ENCODE results near the gene DGKI. TPM values are rescaled to one million over a fixed set of nuclear protein-coding genes. Genes with fewer than 3 reads are reported as not detected.
"Not testable (repeated sequence)": the region's sequence is repeated elsewhere in the genome, so short reads cannot be mapped to it uniquely, and the experiment has no call there.

The DGKI gene
- polyA plus RNA-seq, 2 donors: 0.09 to 0.12 TPM

GRCh38 chr7:137717045-137717444 lies 129.7 kb downstream of the DGKI start:
- 57 to 66% methylated on average over 3 of the region's 3 CpGs for WGBS, 2 donors
- Histone ChIP-seq H3K27me3 (ENCODE audit: control insufficient read depth in 1 of 2, insufficient read depth in 2 of 2, low read length in 2 of 2) (no peaks in the 10 kb centered on the region), H3K4me3 (ENCODE audit: low read depth in 1 of 2, low read length in 2 of 2) (no peak overlapping the region)

GRCh38 chr7:137716061-137716460 lies 130.7 kb downstream of the DGKI start:
- H3K36me3 ChIP-seq (ENCODE audit: control insufficient read depth in 2 of 2, insufficient read depth in 2 of 2, low read length in 1 of 2): no peaks in the 10 kb centered on the region
- 74 to 84% methylated on average over 5 of the region's 5 CpGs for WGBS, 2 donors
- H3K4me1 ChIP-seq (ENCODE audit: control insufficient read depth in 2 of 2, insufficient read depth in 2 of 2, low read length in 1 of 2): no peaks in the 10 kb centered on the region
- H3K27ac ChIP-seq (ENCODE audit: low read depth in 2 of 2, low read length in 1 of 2): no peak overlapping the region
- H3K4me3 ChIP-seq (ENCODE audit: low read depth in 1 of 2, low read length in 2 of 2): no peak overlapping the region
- no peaks in the 10 kb centered on the region for H3K9me3 ChIP-seq (ENCODE audit: control insufficient read depth in 2 of 2, insufficient read depth in 1 of 2, low read depth in 1 of 2, low read length in 1 of 2)
- no peaks in the 10 kb centered on the region for H3K27me3 ChIP-seq (ENCODE audit: control insufficient read depth in 1 of 2, insufficient read depth in 2 of 2, low read length in 2 of 2)

More at GRCh38 chr7:137717045-137717444, 129.7 kb downstream of the DGKI start:
- no peaks in the 10 kb centered on the region for H3K4me1 ChIP-seq (ENCODE audit: control insufficient read depth in 2 of 2, insufficient read depth in 2 of 2, low read length in 1 of 2)
- H3K36me3 ChIP-seq (ENCODE audit: control insufficient read depth in 2 of 2, insufficient read depth in 2 of 2, low read length in 1 of 2): no peaks in the 10 kb centered on the region
- no peak overlapping the region for H3K27ac ChIP-seq (ENCODE audit: low read depth in 2 of 2, low read length in 1 of 2)
- no peaks in the 10 kb centered on the region for H3K9me3 ChIP-seq (ENCODE audit: control insufficient read depth in 2 of 2, insufficient read depth in 1 of 2, low read depth in 1 of 2, low read length in 1 of 2)

GRCh38 chr7:137715533-137715932 lies 131.2 kb downstream of the DGKI start:
- Histone ChIP-seq H3K27me3 (ENCODE audit: control insufficient read depth in 1 of 2, insufficient read depth in 2 of 2, low read length in 2 of 2) (no peaks in the 10 kb centered on the region), H3K9me3 (ENCODE audit: control insufficient read depth in 2 of 2, insufficient read depth in 1 of 2, low read depth in 1 of 2, low read length in 1 of 2) (no peaks in the 10 kb centered on the region), H3K4me3 (ENCODE audit: low read depth in 1 of 2, low read length in 2 of 2) (no peak overlapping the region), H3K4me1 (ENCODE audit: control insufficient read depth in 2 of 2, insufficient read depth in 2 of 2, low read length in 1 of 2) (no peaks in the 10 kb centered on the region), H3K27ac (ENCODE audit: low read depth in 2 of 2, low read length in 1 of 2) (no peak overlapping the region), H3K36me3 (ENCODE audit: control insufficient read depth in 2 of 2, insufficient read depth in 2 of 2, low read length in 1 of 2) (no peaks in the 10 kb centered on the region)

DNA sequence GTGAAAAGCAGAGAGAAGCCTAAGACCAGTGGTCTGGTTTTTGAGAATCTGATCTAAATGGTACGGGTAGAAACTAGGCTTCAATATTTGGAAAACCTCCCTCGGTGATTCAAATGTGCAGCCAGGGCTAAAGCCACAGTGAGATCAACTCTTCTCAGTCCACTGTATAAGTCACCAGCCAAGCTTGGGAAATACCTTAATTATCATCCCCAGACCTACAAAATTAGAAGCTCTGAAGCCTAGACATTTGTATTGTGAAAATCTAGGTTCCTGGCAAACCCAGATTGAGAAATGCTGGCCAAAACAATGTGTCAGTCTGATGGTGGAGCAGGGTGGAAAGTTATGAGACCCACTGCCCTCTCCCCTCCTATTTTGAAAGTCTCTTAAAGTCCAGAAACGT lies 131.7 kb downstream of the DGKI start:
- Histone ChIP-seq H3K9me3 (ENCODE audit: control insufficient read depth in 2 of 2, insufficient read depth in 1 of 2, low read depth in 1 of 2, low read length in 1 of 2) (no peaks in the 10 kb centered on the region), H3K36me3 (ENCODE audit: control insufficient read depth in 2 of 2, insufficient read depth in 2 of 2, low read length in 1 of 2) (no peaks in the 10 kb centered on the region), H3K4me1 (ENCODE audit: control insufficient read depth in 2 of 2, insufficient read depth in 2 of 2, low read length in 1 of 2) (no peaks in the 10 kb centered on the region), H3K27ac (ENCODE audit: low read depth in 2 of 2, low read length in 1 of 2) (no peak overlapping the region), H3K27me3 (ENCODE audit: control insufficient read depth in 1 of 2, insufficient read depth in 2 of 2, low read length in 2 of 2) (no peaks in the 10 kb centered on the region), H3K4me3 (ENCODE audit: low read depth in 1 of 2, low read length in 2 of 2) (no peak overlapping the region)
- 84 to 86% methylated on average over 3 of the region's 3 CpGs for WGBS, 2 donors

- H3K4me1 ChIP-seq (ENCODE audit: control insufficient read depth in 2 of 2, insufficient read depth in 2 of 2, low read length in 1 of 2); H3K9me3 ChIP-seq (ENCODE audit: control insufficient read depth in 2 of 2, insufficient read depth in 1 of 2, low read depth in 1 of 2, low read length in 1 of 2); H3K36me3 ChIP-seq (ENCODE audit: control insufficient read depth in 2 of 2, insufficient read depth in 2 of 2, low read length in 1 of 2); H3K27ac ChIP-seq (ENCODE audit: low read depth in 2 of 2, low read length in 1 of 2); H3K4me3 ChIP-seq (ENCODE audit: low read depth in 1 of 2, low read length in 2 of 2); H3K27me3 ChIP-seq (ENCODE audit: control insufficient read depth in 1 of 2, insufficient read depth in 2 of 2, low read length in 2 of 2): not testable (repeated sequence)
- 96 to 97% methylated on average over 5 of the region's 5 CpGs for WGBS, 2 donors
Observed at GRCh38 chr7:137706330-137706729, 140.4 kb downstream of the DGKI start.

DNA sequence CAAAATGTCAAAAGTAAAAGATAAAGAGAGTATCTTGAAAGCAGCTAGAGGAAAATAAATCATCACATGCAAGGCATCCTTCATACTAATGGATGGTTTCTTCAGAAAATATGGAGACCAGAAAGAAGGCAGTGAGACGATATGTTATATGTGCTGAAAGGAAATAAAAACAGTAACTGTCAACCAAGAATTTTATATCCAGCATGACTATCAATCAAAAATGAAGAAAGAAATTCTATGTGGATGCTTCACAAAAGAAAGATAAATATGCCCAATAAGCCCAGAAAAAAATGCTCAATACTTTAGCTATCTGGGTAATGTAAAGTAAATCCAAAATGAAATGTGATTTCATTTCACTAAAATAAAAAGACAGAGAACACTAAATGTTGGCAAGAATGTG lies 142.1 kb downstream of the DGKI start:
- 93 to 94% methylated on average over 1 of the region's 1 CpG for WGBS, 2 donors

DNA sequence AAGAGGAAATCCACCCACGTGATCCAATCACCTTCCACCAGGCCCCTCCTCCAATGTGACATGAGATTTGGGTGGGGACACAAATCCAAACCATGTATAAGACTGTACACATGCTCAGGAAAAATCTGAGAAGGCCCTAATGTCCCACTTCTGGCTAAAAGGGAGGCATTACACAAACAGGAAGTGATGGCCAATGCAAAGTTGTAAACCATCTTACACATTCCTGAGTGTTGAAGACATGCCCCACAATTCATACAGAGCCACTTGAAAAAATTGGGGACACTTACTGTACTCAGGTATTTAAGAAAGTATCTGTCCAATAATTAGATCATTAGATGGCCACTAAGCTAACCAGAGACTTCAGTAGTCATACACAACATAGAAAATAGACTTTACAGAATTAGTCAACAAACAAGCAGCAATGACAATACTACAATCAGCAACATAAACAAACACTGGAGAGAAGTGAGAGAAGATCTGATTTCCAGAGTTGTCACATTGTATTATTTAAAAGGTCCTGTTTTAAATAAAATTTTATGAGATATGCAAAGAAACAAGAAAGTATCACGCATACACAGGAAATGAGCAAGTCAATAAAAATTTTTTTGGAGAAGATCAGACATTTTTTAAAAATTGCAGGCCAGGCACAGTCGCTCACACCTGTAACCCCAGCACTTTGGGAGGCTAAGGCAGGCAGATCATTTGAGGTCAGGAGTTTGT lies 143.3 kb downstream of the DGKI start:
- H3K9me3 ChIP-seq (ENCODE audit: control insufficient read depth in 2 of 2, insufficient read depth in 1 of 2, low read depth in 1 of 2, low read length in 1 of 2): peaks cover 0 to 5% of the 10 kb centered on the region in 2 donors
- no peaks in the 10 kb centered on the region for H3K36me3 ChIP-seq (ENCODE audit: control insufficient read depth in 2 of 2, insufficient read depth in 2 of 2, low read length in 1 of 2)
- H3K27me3 ChIP-seq (ENCODE audit: control insufficient read depth in 1 of 2, insufficient read depth in 2 of 2, low read length in 2 of 2): no peaks in the 10 kb centered on the region
- no peak overlapping the region for H3K27ac ChIP-seq (ENCODE audit: low read depth in 2 of 2, low read length in 1 of 2)
- no peaks in the 10 kb centered on the region for H3K4me1 ChIP-seq (ENCODE audit: control insufficient read depth in 2 of 2, insufficient read depth in 2 of 2, low read length in 1 of 2)
- H3K4me3 ChIP-seq (ENCODE audit: low read depth in 1 of 2, low read length in 2 of 2): no peak overlapping the region
- WGBS, 2 donors: 85 to 86% methylated on average over 3 of the region's 3 CpGs

More for the DNA sequence above, 142.1 kb downstream of the DGKI start:
- no peaks in the 10 kb centered on the region for H3K4me1 ChIP-seq (ENCODE audit: control insufficient read depth in 2 of 2, insufficient read depth in 2 of 2, low read length in 1 of 2)
- H3K9me3 ChIP-seq (ENCODE audit: control insufficient read depth in 2 of 2, insufficient read depth in 1 of 2, low read depth in 1 of 2, low read length in 1 of 2): peaks cover 0 to 5% of the 10 kb centered on the region in 2 donors
- H3K4me3 ChIP-seq (ENCODE audit: low read depth in 1 of 2, low read length in 2 of 2): no peak overlapping the region
- H3K36me3 ChIP-seq (ENCODE audit: control insufficient read depth in 2 of 2, insufficient read depth in 2 of 2, low read length in 1 of 2): no peaks in the 10 kb centered on the region
- no peaks in the 10 kb centered on the region for H3K27me3 ChIP-seq (ENCODE audit: control insufficient read depth in 1 of 2, insufficient read depth in 2 of 2, low read length in 2 of 2)
- H3K27ac ChIP-seq (ENCODE audit: low read depth in 2 of 2, low read length in 1 of 2): no peak overlapping the region

- H3K27me3 ChIP-seq (ENCODE audit: control insufficient read depth in 1 of 2, insufficient read depth in 2 of 2, low read length in 2 of 2): no peaks in the 10 kb centered on the region
- no peak overlapping the region for H3K27ac ChIP-seq (ENCODE audit: low read depth in 2 of 2, low read length in 1 of 2)
- H3K4me1 ChIP-seq (ENCODE audit: control insufficient read depth in 2 of 2, insufficient read depth in 2 of 2, low read length in 1 of 2): no peaks in the 10 kb centered on the region
- H3K9me3 ChIP-seq (ENCODE audit: control insufficient read depth in 2 of 2, insufficient read depth in 1 of 2, low read depth in 1 of 2, low read length in 1 of 2): no peaks in the 10 kb centered on the region
- WGBS, 2 donors: 79 to 83% methylated on average over 1 of the region's 1 CpG
- H3K36me3 ChIP-seq (ENCODE audit: control insufficient read depth in 2 of 2, insufficient read depth in 2 of 2, low read length in 1 of 2): no peaks in the 10 kb centered on the region
- H3K4me3 ChIP-seq (ENCODE audit: low read depth in 1 of 2, low read length in 2 of 2): no peak overlapping the region
Observed at GRCh38 chr7:137696988-137697387, 149.8 kb downstream of the DGKI start.

DNA sequence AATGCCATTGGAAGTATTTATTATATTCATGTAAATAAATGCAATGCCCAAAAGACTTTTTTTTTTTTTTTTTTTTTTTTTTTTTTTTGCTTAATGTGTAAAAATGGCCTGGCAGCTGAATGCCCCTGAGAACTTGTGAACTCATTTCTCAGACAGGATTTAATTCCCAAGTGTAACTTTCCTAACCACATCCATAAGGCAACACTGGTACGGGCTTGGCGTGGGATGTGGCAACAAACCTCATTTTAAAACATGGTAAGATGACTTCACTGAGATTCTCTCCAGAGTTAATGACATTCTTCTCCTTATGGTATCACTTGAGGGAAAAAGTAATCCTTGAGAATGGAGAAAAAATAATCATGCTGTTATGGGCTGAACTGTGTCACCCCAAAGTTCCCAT lies 150.4 kb downstream of the DGKI start:
- H3K4me3 ChIP-seq (ENCODE audit: low read depth in 1 of 2, low read length in 2 of 2): no peak overlapping the region
- 85 to 87% methylated on average over 2 of the region's 2 CpGs for WGBS, 2 donors
- H3K27me3 ChIP-seq (ENCODE audit: control insufficient read depth in 1 of 2, insufficient read depth in 2 of 2, low read length in 2 of 2): no peaks in the 10 kb centered on the region
- no peaks in the 10 kb centered on the region for H3K4me1 ChIP-seq (ENCODE audit: control insufficient read depth in 2 of 2, insufficient read depth in 2 of 2, low read length in 1 of 2)
- H3K27ac ChIP-seq (ENCODE audit: low read depth in 2 of 2, low read length in 1 of 2): no peak overlapping the region
- H3K9me3 ChIP-seq (ENCODE audit: control insufficient read depth in 2 of 2, insufficient read depth in 1 of 2, low read depth in 1 of 2, low read length in 1 of 2): no peaks in the 10 kb centered on the region
- H3K36me3 ChIP-seq (ENCODE audit: control insufficient read depth in 2 of 2, insufficient read depth in 2 of 2, low read length in 1 of 2): no peaks in the 10 kb centered on the region

GRCh38 chr7:137695942-137696341 lies 150.8 kb downstream of the DGKI start:
- Histone ChIP-seq H3K9me3 (ENCODE audit: control insufficient read depth in 2 of 2, insufficient read depth in 1 of 2, low read depth in 1 of 2, low read length in 1 of 2) (no peaks in the 10 kb centered on the region), H3K27me3 (ENCODE audit: control insufficient read depth in 1 of 2, insufficient read depth in 2 of 2, low read length in 2 of 2) (no peaks in the 10 kb centered on the region), H3K4me3 (ENCODE audit: low read depth in 1 of 2, low read length in 2 of 2) (no peak overlapping the region), H3K36me3 (ENCODE audit: control insufficient read depth in 2 of 2, insufficient read depth in 2 of 2, low read length in 1 of 2) (no peaks in the 10 kb centered on the region), H3K4me1 (ENCODE audit: control insufficient read depth in 2 of 2, insufficient read depth in 2 of 2, low read length in 1 of 2) (no peaks in the 10 kb centered on the region), H3K27ac (ENCODE audit: low read depth in 2 of 2, low read length in 1 of 2) (no peak overlapping the region)
- WGBS, 2 donors: 35 to 50% methylated on average over 7 of the region's 7 CpGs
